ENCODE measurements around the gene ZNF783.

ZNF783 gene

DNA sequence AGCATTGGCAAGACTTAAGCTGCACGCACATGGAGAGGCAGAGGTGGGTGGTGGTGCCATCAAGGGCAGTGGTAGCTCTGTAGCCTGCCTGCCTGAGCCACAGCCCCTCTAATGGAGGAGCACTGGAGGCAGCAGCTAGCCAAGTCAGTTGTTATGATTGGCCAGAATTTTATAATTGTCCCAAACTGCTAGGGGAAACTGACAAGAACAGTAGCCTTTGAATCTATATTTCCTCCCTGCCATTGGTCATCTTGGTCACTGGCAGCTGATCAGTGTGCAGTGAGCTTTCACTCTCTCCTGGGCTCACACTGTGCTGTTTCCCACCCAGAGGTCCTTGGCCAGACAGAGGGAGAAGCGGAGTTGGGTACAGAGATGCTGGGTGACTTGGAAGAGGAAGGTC lies 9.6 kb upstream of the ZNF783 start:
- no peak for DNase-seq (ENCODE audit: extremely low read depth, low read depth)
- TF ChIP-seq CTCF (IDR thresholded peaks at IDR 0.05; ENCODE audit: low read depth, low read length, missing control alignments): no peak
- no peak overlapping the region for H3K4me3 ChIP-seq (replicated peaks; ENCODE audit: low read depth, low read length)

DNA sequence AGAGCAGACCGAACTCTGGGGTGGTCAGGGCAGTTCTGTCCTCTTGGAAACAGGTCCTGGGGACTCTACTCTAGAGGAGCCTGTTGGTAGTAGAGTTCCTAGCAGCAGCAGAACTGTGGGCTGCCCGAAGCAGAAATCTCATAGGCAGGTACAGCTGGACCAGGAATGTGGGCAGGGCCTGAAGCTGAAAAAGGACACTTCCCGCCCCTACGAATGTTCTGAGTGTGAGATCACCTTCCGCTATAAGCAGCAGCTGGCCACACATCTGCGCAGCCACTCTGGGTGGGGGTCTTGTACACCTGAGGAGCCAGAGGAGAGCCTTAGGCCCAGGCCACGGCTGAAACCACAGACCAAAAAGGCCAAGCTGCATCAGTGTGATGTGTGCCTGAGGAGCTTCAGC lies 8.3 kb upstream of the ZNF783 start:
- DNase-seq (ENCODE audit: extremely low read depth, low read depth): no peak
- H3K4me3 ChIP-seq (replicated peaks; ENCODE audit: low read depth, low read length): no peak overlapping the region
- TF ChIP-seq CTCF (IDR thresholded peaks at IDR 0.05; ENCODE audit: low read depth, low read length, missing control alignments): no peak

GRCh38 chr7:149254181-149254858 lies 7.7 kb upstream of the ZNF783 start:
- no peak overlapping the region for H3K4me3 ChIP-seq (replicated peaks; ENCODE audit: low read depth, low read length)
- DNase-seq (ENCODE audit: extremely low read depth, low read depth): no peak
- no peak for TF ChIP-seq CTCF (IDR thresholded peaks at IDR 0.05; ENCODE audit: low read depth, low read length, missing control alignments)

- no peak for TF ChIP-seq CTCF (IDR thresholded peaks at IDR 0.05; ENCODE audit: low read depth, low read length, missing control alignments)
- no peak for DNase-seq (ENCODE audit: extremely low read depth, low read depth)
- H3K4me3 ChIP-seq (replicated peaks; ENCODE audit: low read depth, low read length): no peak overlapping the region
Measured at GRCh38 chr7:149255174-149255573, 6.8 kb upstream of the ZNF783 start.

DNA sequence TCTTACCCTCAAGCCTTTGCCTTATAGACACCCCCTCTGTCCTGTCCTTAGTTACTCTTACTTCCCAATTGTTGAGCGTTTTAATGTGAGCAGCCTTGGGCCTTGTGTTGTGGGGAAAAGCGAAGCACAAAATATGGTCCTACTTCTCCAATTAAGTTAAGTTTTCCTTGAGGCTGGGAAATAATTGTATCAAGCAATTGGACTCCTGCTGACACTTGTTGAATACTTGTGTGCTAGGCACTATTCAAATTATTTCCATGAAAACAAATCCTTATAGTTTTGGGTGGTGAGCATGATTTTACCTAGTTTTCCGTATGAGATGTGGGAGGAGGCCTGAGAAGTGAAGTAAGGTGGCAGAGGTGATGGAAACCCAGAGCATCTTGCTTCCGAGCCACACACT lies 5.4 kb upstream of the ZNF783 start:
- DNase-seq (ENCODE audit: extremely low read depth, low read depth): no peak
- no peak for TF ChIP-seq CTCF (IDR thresholded peaks at IDR 0.05; ENCODE audit: low read depth, low read length, missing control alignments)

GRCh38 chr7:149257146-149257545 lies 4.8 kb upstream of the ZNF783 start:
- DNase-seq (ENCODE audit: extremely low read depth, low read depth): no peak
- no peak for TF ChIP-seq CTCF (IDR thresholded peaks at IDR 0.05; ENCODE audit: low read depth, low read length, missing control alignments)
- H3K4me3 ChIP-seq (replicated peaks; ENCODE audit: low read depth, low read length): no peak overlapping the region

More for the DNA sequence above, 5.4 kb upstream of the ZNF783 start:
- no peak overlapping the region for H3K4me3 ChIP-seq (replicated peaks; ENCODE audit: low read depth, low read length)

DNA sequence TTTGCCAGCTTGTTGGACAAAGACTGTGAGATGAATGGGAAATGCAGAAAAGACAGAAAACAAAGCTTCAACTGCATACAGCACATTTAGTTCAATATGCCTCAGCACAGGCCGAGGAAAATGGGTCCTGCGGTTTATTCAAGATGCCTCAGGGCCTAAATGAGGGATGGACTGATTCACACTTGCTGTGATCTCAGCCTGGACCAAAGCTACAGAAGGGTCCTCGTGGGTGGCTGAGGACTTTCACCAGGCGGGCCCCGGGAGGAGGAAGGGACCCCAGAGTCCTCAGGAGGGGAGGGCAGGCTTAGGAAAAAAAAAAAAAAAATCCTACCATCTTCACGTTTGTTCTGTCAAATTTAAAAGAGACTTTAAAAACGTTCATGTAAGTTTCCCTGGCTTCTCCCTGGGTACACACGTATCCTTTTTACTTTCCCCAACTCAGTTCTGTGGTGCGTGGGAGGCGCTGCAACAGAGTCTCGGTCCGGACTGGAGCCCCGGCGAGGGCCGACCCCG lies 624 bp upstream of the ZNF783 start:
- DNase-seq (ENCODE audit: extremely low read depth, low read depth): no peak

More for the DNA sequence above, 624 bp upstream of the ZNF783 start:
- no peak for TF ChIP-seq CTCF (IDR thresholded peaks at IDR 0.05; ENCODE audit: low read depth, low read length, missing control alignments)
- H3K4me3 ChIP-seq (replicated peaks; ENCODE audit: low read depth, low read length): peak overlapping the region; percentile 56
